GM10266 (cell line): ENCODE measurements around the gene PLA2G6.
A peak's percentile ranks its signal among the peaks of the same experiment; 100 is the strongest.
"Not testable (repeated sequence)": the region's sequence is repeated elsewhere in the genome, so short reads cannot be mapped to it uniquely, and the experiment has no call there.

Experiments used
- DNase-seq: peaks from one replicate; pipeline ENCODE4 v3.0.0; 2012; ENCODE audit errors: extremely low spot score
- CTCF ChIP-seq: IDR thresholded peaks from 2 replicates; pipeline ENCODE4 v1.5.1; 2012; ENCODE audit warnings: mild to moderate bottlenecking, low read depth; ENCODE audit not compliant: control insufficient read depth, insufficient read depth; ENCODE audit errors: missing control alignments

Gene PLA2G6

GRCh38 chr22:38081941-38082828, 99.4 kb downstream of the PLA2G6 start:
- DNase-seq = peak; percentile 61
- TF ChIP-seq CTCF = no peak

GRCh38 chr22:38081636-38081940, 100.0 kb downstream of the PLA2G6 start:
- TF ChIP-seq CTCF = no peak
- no peak for DNase-seq

- no peak for DNase-seq
- no peak for TF ChIP-seq CTCF
These were observed 100.6 kb downstream of the PLA2G6 start for GRCh38 chr22:38080850-38081635.

GRCh38 chr22:38080474-38080849, 101.2 kb downstream of the PLA2G6 start:
- no peak for DNase-seq
- TF ChIP-seq CTCF = no peak

GRCh38 chr22:38079804-38080203, 101.8 kb downstream of the PLA2G6 start:
- no peak for DNase-seq
- no peak for TF ChIP-seq CTCF

GRCh38 chr22:38079208-38079607, 102.4 kb downstream of the PLA2G6 start:
- not testable (repeated sequence) for DNase-seq

- DNase-seq = no peak
- no peak for TF ChIP-seq CTCF
These were observed 103.4 kb downstream of the PLA2G6 start for GRCh38 chr22:38078046-38078840.
